DOHH2 (cell line): ENCODE results near the gene RSPO1.

Source experiments
- EZH2phosphoT487 ChIP-seq: fragments of 200-600 bp; sonication (generic); IDR thresholded peaks from 2 replicates; pipeline ENCODE4 v1.6.1; 2017; ENCODE audit warnings: borderline replicate concordance, mild to moderate bottlenecking, antibody characterized with exemption, low read length, moderate library complexity, mixed read lengths
- TF ChIP-seq, protein P1 (sequence below): fragments of 200-600 bp; sonication (generic); IDR thresholded peaks from one replicate; pipeline ENCODE4 v1.5.1; 2014; ENCODE audit warnings: antibody characterized with exemption, mild to moderate bottlenecking, low read depth, low read length; ENCODE audit not compliant: poor library complexity, severe bottlenecking

DNA sequence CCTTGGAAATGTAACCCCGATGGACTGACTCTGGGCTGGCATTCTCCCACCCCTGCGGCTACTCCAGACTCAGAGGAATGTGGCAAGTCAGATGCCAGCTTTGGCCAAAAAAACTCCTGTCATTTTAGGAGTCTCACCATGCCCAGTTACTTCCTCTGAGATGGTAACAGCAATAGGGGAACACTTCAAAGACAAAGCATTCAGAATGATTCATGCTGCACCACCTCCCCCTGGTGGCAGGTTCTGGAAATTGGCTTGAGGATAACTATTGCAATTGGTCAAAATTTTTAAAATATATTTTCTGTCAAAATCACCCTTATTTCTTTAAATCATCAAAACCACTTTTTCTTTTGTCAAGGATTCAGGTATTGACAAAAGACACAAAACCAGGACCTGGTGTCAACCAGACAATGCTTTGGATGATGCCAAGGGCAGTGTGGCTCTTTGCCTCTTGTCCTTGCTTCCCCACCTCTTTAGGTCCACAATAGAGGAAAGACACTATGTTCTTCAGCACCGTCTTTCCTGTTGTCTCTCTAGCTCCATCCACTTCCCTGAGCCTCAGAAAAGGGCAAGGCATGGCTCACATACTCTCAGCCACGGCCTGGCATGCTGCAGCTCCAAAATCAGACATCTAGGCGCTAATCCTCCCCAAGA, 47.8 kb upstream of the RSPO1 start:
- TF ChIP-seq EZH2phosphoT487 = no peak
- TF ChIP-seq, protein P1, sequence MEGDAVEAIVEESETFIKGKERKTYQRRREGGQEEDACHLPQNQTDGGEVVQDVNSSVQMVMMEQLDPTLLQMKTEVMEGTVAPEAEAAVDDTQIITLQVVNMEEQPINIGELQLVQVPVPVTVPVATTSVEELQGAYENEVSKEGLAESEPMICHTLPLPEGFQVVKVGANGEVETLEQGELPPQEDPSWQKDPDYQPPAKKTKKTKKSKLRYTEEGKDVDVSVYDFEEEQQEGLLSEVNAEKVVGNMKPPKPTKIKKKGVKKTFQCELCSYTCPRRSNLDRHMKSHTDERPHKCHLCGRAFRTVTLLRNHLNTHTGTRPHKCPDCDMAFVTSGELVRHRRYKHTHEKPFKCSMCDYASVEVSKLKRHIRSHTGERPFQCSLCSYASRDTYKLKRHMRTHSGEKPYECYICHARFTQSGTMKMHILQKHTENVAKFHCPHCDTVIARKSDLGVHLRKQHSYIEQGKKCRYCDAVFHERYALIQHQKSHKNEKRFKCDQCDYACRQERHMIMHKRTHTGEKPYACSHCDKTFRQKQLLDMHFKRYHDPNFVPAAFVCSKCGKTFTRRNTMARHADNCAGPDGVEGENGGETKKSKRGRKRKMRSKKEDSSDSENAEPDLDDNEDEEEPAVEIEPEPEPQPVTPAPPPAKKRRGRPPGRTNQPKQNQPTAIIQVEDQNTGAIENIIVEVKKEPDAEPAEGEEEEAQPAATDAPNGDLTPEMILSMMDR = peak; percentile 80
